AG10803 (cell line): ENCODE data around the gene GMFB.
"Not testable (repeated sequence)": the region's sequence is repeated elsewhere in the genome, so short reads cannot be mapped to it uniquely, and the experiment has no call there.

ENCODE experiments used
- DNase-seq: peaks from one replicate; pipeline ENCODE4 v3.0.0; 2010; ENCODE audit warnings: low read depth
- H3K4me3 ChIP-seq: 2 replicates; pipeline ENCODE4 v1.5.1; 2011; ENCODE audit warnings: mild to moderate bottlenecking, low read length, control low read depth
- TF ChIP-seq, protein P1 (sequence below): conservative IDR thresholded peaks from 2 replicates; pipeline ENCODE4 v1.5.1; 2011; ENCODE audit warnings: mild to moderate bottlenecking, low read length, control low read depth, inconsistent platforms

GMFB gene

DNA sequence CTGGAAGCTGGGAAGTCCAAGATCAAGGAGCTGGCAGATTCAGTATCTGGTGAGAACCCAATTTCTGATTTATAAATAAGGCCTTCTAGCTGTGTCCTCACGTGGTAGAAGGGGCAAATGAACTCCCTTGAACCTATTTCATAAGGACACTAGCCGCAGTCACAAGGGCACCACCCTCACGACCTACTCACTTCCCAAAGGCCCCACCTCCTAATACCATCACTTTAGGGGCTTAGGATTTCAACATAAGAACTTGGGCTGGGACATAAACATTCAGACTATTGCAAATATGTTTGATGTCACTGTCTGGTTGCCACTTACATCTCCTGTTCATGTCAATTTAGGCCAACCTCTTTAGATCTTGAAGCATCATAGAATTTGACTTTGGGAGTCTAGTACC lies 36.8 kb downstream of the GMFB start:
- DNase-seq = no peak
- TF ChIP-seq, protein P1, sequence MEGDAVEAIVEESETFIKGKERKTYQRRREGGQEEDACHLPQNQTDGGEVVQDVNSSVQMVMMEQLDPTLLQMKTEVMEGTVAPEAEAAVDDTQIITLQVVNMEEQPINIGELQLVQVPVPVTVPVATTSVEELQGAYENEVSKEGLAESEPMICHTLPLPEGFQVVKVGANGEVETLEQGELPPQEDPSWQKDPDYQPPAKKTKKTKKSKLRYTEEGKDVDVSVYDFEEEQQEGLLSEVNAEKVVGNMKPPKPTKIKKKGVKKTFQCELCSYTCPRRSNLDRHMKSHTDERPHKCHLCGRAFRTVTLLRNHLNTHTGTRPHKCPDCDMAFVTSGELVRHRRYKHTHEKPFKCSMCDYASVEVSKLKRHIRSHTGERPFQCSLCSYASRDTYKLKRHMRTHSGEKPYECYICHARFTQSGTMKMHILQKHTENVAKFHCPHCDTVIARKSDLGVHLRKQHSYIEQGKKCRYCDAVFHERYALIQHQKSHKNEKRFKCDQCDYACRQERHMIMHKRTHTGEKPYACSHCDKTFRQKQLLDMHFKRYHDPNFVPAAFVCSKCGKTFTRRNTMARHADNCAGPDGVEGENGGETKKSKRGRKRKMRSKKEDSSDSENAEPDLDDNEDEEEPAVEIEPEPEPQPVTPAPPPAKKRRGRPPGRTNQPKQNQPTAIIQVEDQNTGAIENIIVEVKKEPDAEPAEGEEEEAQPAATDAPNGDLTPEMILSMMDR = no peak

DNA sequence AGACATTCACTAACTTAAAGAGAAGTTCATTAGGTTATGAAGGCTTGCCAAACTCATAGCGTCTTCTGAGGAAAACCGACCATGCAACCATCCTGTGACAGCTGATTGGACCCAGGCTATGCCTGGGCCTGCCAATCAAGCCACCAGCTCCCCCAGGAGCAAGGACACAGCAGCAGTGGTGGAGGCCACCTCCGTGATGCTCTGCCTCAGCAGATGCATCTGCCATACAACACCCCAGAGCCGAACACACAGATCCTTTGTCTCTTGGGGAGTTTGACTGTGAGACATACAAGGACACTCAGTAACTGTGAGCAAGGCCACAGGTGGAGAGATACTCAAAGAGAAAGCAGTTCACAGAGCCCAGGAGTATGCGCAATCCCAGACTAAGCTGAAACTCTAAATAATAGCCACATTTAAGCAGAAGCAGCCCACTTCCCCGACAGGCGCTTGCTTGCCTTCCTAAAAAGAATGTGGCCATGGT lies 37.6 kb downstream of the GMFB start:
- H3K4me3 ChIP-seq = no peak overlapping the region
- TF ChIP-seq, protein P1 = no peak
- DNase-seq = no peak

More for the DNA sequence above, 36.8 kb downstream of the GMFB start:
- no peak overlapping the region for H3K4me3 ChIP-seq

DNA sequence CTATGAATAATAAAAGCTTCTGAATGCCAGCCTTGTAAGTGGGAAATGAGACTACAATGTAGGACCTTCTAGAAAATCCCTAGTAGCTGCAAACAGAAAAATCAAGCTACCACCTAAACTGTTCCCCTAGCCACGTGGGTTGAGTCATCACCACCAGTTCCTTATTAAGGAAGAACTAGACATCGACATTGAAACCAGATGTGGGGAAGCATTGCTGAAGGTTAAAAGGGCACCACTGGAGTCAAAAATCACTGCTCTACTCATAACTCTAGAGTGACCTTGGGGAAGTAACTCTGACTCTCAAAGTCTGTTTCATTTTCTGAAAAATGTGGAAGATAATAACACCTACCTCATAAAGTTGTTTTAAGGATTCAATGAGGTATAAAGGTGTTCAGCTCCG lies 38.2 kb downstream of the GMFB start:
- TF ChIP-seq, protein P1 = no peak
- H3K4me3 ChIP-seq = no peak overlapping the region
- DNase-seq = peak; percentile 86

DNA sequence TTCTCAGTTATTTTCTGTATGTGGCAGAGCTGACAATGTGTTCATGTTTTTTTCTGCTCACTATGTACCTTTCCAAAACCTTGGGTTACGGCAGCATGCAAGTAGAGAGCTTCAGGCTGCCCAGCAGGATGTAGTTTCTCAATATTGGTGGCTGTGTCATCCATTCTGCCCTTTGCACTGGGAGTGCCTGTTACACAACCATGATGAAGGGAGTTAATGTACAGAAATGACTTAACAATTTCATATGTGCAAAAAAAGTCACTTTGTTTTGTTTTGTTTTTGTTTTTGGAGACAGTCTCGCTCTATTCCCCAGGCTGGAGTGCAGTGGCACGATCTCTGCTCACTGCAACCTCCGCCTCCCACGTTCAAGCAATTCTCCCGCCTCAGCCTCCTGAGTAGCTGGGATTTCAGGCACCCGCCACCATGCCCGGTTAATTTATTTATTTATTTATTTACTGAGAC lies 41.5 kb downstream of the GMFB start:
- TF ChIP-seq, protein P1 = no peak
- peak; percentile 59 for DNase-seq
- H3K4me3 ChIP-seq = no peak overlapping the region

DNA sequence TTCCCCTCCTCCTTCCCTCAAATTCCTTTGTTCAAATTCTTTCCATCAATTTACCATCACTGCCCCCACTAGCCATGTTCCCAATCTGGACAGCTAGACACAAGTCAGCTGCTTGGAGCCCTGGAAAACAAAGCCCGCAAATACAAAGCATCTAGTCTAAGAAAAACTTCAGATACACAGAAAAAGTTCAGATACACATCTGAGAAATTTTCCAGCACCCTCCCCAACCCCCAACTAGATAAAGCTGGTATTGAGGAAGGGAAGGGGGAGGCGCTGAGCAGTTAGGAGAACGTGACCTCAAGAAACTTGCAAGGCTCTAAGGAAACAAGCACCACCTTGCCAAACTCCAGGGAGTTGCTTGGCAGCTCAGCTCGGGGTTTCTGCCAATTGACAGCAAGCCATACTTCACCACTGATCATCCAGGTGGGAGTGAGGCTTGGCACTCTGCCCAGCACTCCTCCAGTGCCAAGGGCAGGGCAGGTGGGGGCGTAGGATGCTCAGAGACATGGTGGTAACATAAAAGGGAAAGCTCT lies 42.6 kb downstream of the GMFB start:
- peak; percentile 38 for DNase-seq
- no peak overlapping the region for H3K4me3 ChIP-seq
- TF ChIP-seq, protein P1 = no peak

DNA sequence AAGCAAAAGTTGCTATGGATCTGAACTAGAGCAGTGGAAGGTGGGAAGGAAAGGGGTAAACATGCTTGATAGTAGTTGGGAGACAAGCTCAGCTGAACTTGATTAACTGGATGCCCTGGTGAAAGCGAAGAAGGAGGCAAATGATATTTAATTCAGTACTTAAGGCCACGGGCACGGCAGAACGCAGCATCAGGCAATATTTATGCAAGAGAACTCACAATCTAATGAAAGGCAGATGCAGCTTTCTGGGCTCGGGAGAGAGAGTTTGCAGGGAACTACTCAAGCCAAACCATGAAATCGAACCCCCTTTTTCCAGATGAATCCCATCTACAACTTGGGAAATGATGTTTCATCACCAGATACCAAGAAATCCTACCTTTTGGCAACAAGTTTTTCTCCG lies 44.1 kb downstream of the GMFB start:
- DNase-seq = peak; percentile 89
- H3K4me3 ChIP-seq = peak overlapping the region; percentile 33
- TF ChIP-seq, protein P1 = no peak

DNA sequence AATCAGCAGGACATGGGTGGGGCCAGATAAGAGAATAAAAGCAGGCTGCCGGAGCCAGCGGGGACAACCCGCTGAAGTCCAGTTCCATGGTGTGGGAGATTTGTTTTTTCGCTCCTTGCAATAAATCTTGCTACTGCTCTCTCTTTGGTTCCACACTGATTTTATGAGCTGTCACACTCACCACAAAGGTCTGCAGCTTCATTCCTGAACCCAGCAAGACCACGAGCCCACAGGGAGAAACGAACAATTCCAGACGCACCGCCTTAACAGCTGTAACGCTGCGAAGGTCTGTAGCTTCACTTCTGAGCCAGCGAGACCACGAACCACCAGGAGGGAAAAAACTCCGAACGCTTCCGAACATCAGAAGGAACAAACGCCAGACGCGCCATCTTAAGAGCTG lies 44.8 kb downstream of the GMFB start:
- H3K4me3 ChIP-seq = no peak overlapping the region
- peak; percentile 59 for DNase-seq
- TF ChIP-seq, protein P1 = no peak

DNA sequence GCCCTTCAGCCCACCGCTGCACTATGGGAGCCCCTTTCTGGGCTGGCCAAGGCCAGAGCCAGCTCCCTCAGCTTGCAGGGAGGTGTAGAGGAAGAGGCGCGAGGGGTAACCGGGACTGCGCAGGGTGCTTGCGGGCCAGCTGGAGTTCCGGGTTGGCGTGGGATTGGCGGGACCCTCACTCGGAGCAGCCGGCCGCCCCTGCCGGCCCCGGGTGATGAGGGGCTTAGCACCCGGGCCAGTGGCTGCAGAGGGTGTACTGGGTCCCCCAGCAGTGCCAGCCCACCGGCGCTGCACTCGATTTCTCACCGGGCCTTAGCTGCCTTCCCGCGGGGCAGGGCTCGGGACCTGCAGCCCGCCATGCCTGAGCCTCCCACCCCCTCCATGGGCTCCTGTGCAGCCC lies 45.8 kb downstream of the GMFB start:
- not testable (repeated sequence) for H3K4me3 ChIP-seq, DNase-seq
